Osteoblast (primary cell): Measurements from ENCODE around the gene PARN. TPM values are rescaled to one million over a fixed set of nuclear protein-coding genes. Genes with fewer than 3 reads are reported as not detected.

Experiments
- DNase-seq: peaks from one replicate; pipeline ENCODE4 v3.0.0; 2011; ENCODE audit warnings: low spot score, mixed read lengths; ENCODE audit not compliant: insufficient read length; ENCODE audit errors: missing footprints
- H2AFZ ChIP-seq: 2 replicates; pipeline ENCODE4 v1.6.0; 2011; ENCODE audit warnings: mild to moderate bottlenecking, low read length
- H3K27ac ChIP-seq: 2 replicates; pipeline ENCODE4 v1.5.1; 2011; ENCODE audit warnings: mild to moderate bottlenecking, low read depth, low read length, moderate library complexity
- H3K27me3 ChIP-seq: 2 replicates; pipeline ENCODE4 v1.6.0; 2012; ENCODE audit warnings: mild to moderate bottlenecking, control low read depth, inconsistent platforms, low read length, moderate library complexity; ENCODE audit not compliant: insufficient read depth
- H3K36me3 ChIP-seq: 2 replicates; pipeline ENCODE4 v1.5.1; 2011; ENCODE audit warnings: mild to moderate bottlenecking, low read length, control low read depth, moderate library complexity; ENCODE audit not compliant: insufficient read depth
- H3K4me1 ChIP-seq: 2 replicates; pipeline ENCODE4 v1.5.1; 2011; ENCODE audit warnings: mild to moderate bottlenecking, low read length, control low read depth, moderate library complexity; ENCODE audit not compliant: insufficient read depth
- H3K4me2 ChIP-seq: 2 replicates; pipeline ENCODE4 v1.6.0; 2011; ENCODE audit warnings: mild to moderate bottlenecking, low read length; ENCODE audit not compliant: insufficient read depth
- H3K4me3 ChIP-seq: fragments of 200-600 bp; sonication (generic); 3 replicates; pipeline ENCODE4 v1.5.1; 2012; ENCODE audit warnings: mild to moderate bottlenecking, low read length, inconsistent platforms; ENCODE audit not compliant: insufficient read depth
- H3K79me2 ChIP-seq: 2 replicates; pipeline ENCODE4 v1.6.0; 2012; ENCODE audit warnings: mild to moderate bottlenecking, low read length, control low read depth, inconsistent platforms; ENCODE audit not compliant: insufficient read depth
- H3K9me3 ChIP-seq: 2 replicates; pipeline ENCODE4 v1.5.1; 2011; ENCODE audit warnings: low read depth, low read length, control low read depth
- H4K20me1 ChIP-seq: 2 replicates; pipeline ENCODE4 v1.6.0; 2012; ENCODE audit warnings: mild to moderate bottlenecking, low read length, control low read depth; ENCODE audit not compliant: insufficient read depth
- CTCF ChIP-seq: IDR thresholded peaks from 2 replicates; pipeline ENCODE4 v1.5.1; 2011; ENCODE audit warnings: mild to moderate bottlenecking, low read depth, low read length, moderate library complexity; ENCODE audit errors: extremely low read depth
- total RNA-seq: library from RNA; depleted of rRNA; stranded (reverse); fragments of >200 nt; gene quantifications from 2 replicates; pipeline ENCODE4 v1.2.3, GENCODE V29; 2012

PARN gene
- total RNA-seq, 1 donor = 40.9 TPM

GRCh38 chr16:14476183-14476582 lies 153.9 kb downstream of the PARN start:
- H3K4me3 ChIP-seq = no peak overlapping the region
- no peak for TF ChIP-seq CTCF
- H3K4me2 ChIP-seq = no peak overlapping the region

GRCh38 chr16:14475370-14476139 lies 154.5 kb downstream of the PARN start:
- no peaks in the 10 kb centered on the region for H3K79me2 ChIP-seq
- H4K20me1 ChIP-seq = no peaks in the 10 kb centered on the region
- H2AFZ ChIP-seq = no peak overlapping the region
- H3K36me3 ChIP-seq = no peaks in the 10 kb centered on the region
- DNase-seq = peak; percentile 87
- no peaks in the 10 kb centered on the region for H3K9me3 ChIP-seq
- no peak for TF ChIP-seq CTCF
- H3K27me3 ChIP-seq = no peaks in the 10 kb centered on the region
- peak overlapping the region; percentile 23 for H3K4me2 ChIP-seq
- no peak overlapping the region for H3K27ac ChIP-seq
- peaks cover 9% of the 10 kb centered on the region for H3K4me1 ChIP-seq
- no peak overlapping the region for H3K4me3 ChIP-seq

More at GRCh38 chr16:14476183-14476582, 153.9 kb downstream of the PARN start:
- Histone ChIP-seq H3K36me3 (no peaks in the 10 kb centered on the region), H3K79me2 (no peaks in the 10 kb centered on the region), H3K9me3 (no peaks in the 10 kb centered on the region), H3K4me1 (peaks cover 9% of the 10 kb centered on the region), H2AFZ (no peak overlapping the region), H3K27ac (no peak overlapping the region), H4K20me1 (no peaks in the 10 kb centered on the region), H3K27me3 (no peaks in the 10 kb centered on the region)
- DNase-seq = no peak

GRCh38 chr16:14473488-14473887 lies 156.6 kb downstream of the PARN start:
- no peak overlapping the region for H3K27ac ChIP-seq
- TF ChIP-seq CTCF = no peak
- H3K4me3 ChIP-seq = no peak overlapping the region
- no peaks in the 10 kb centered on the region for H4K20me1 ChIP-seq
- peaks cover 9% of the 10 kb centered on the region for H3K4me1 ChIP-seq
- no peaks in the 10 kb centered on the region for H3K36me3 ChIP-seq
- no peak for DNase-seq
- H3K9me3 ChIP-seq = no peaks in the 10 kb centered on the region
- H3K79me2 ChIP-seq = no peaks in the 10 kb centered on the region
- no peak overlapping the region for H2AFZ ChIP-seq
- H3K27me3 ChIP-seq = no peaks in the 10 kb centered on the region
- H3K4me2 ChIP-seq = no peak overlapping the region

DNA sequence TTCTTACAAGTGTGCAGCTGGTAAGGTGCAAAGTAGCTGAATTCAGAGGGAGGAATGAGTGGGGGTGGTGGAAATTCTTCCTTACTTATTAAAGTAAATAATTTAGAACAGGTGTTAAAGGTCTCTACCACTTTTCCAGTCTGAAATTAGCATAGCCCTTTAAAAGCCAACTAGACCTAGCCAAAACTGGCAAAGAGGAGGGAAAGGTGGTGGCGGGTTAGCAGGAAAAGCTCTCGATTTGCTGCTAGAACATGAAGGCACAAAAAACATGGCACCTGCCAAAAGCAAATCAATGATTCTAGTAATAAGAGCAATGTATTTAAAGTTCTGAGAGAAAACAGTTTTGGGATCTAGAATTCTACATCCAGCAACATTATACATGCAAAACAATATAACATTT lies 157.7 kb downstream of the PARN start:
- no peak overlapping the region for H3K4me3 ChIP-seq

More for the DNA sequence above, 157.7 kb downstream of the PARN start:
- peaks cover 9% of the 10 kb centered on the region for H3K4me1 ChIP-seq
- H3K36me3 ChIP-seq = no peaks in the 10 kb centered on the region
- H3K27me3 ChIP-seq = no peaks in the 10 kb centered on the region
- peak; percentile 22 for DNase-seq
- no peaks in the 10 kb centered on the region for H4K20me1 ChIP-seq
- no peaks in the 10 kb centered on the region for H3K79me2 ChIP-seq
- no peak overlapping the region for H3K4me2 ChIP-seq
- no peak overlapping the region for H2AFZ ChIP-seq
- no peak overlapping the region for H3K27ac ChIP-seq
- TF ChIP-seq CTCF = no peak
- H3K9me3 ChIP-seq = no peaks in the 10 kb centered on the region
